ENCODE results near the gene DDHD1.

GRCh38 chr14:53041067-53041466 is 112.1 kb downstream of the DDHD1 start:
- no peak for TF ChIP-seq POLR2A (IDR thresholded peaks at IDR 0.05; ENCODE audit: low read length)
- no peak for TF ChIP-seq GATA1 (IDR thresholded peaks at IDR 0.05; ENCODE audit: low read depth, low read length)
